ENCODE measurements around the gene RITA1. TPM values are rescaled to one million over a fixed set of nuclear protein-coding genes. Genes with fewer than 3 reads are reported as not detected.

Gene RITA1
- total and polyA plus RNA-seq, 7 experiments from 2014 or later: 6.4 to 28.9 (median 14.2) TPM

DNA sequence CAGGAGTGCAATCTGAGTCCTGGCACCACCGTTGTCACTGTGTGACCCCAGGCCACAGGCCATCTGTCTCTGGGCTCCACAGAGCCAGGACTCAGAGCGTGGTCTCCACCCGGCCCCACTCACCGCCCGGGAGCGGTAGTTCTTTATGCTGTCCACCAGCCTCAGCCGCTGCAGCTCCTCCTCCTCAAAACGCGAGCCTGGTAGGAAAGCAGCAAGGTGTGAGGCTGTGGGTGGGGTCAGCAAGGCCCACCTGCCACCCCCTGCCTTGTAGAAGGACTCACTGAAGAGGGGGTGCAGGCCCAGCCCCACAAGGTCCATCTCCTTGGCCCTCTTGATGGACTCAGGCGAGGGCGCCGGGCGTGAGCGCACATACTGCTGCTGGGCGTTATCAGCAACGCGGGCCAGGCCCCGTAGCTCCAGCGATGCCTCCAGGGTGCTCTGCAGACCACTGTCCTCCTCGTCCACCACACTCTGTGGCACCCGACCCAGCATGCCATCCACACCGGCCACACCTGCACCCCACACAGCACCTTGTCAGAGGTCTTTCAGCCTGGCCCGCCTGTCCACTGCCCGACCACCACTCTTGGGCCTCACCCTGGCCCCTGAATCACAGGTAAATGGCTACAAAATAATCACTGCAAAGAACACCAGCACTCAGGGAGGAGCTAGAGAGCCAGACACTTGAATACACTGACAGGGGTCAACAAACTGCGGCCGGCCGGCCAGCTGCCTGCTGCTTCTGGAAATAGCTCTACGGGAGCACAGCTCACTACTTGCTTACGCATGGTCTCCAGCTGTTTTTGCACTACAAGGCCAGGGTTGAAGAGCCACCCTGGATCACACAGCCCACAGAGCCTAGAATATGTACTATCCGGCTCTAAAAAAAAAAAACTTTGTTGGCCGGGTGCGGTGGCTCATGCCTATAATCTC lies 19.7 kb upstream of the RITA1 start:
- H3K4me3 Mint-ChIP-seq: peak overlapping the region in 1 of 10 donors; percentile 63
- no peak for DNase-seq
- intact Hi-C loops (cut with micrococcal nuclease): no loop called here
- H3K9me3 Mint-ChIP-seq: no peaks in the 10 kb centered on the region
- H3K27ac Mint-ChIP-seq: peak overlapping the region in 2 of 9 donors; percentile 25 to 26
- Histone ChIP-seq H3K27me3 (ENCODE audit: control insufficient read depth in 2 of 2, insufficient read depth in 2 of 2, low read length in 2 of 2) (no peaks in the 10 kb centered on the region), H3K36me3 (ENCODE audit: control insufficient read depth in 2 of 3, insufficient read depth in 3 of 3, low read length in 3 of 3) (peaks cover 14 to 97% (median 24%) of the 10 kb centered on the region in 3 experiments), H3K4me3 (ENCODE audit: low read length) (no peak overlapping the region), H3K4me1 (ENCODE audit: control insufficient read depth in 2 of 2, insufficient read depth in 2 of 2, low read length in 2 of 2) (no peaks in the 10 kb centered on the region), H3K27ac (ENCODE audit: low read depth, low read length) (no peak overlapping the region), H3K9me3 (ENCODE audit: control insufficient read depth in 2 of 3, low read length in 3 of 3) (no peaks in the 10 kb centered on the region)
- no peak for ATAC-seq
- no peaks in the 10 kb centered on the region for H3K27me3 Mint-ChIP-seq
- H3K36me3 Mint-ChIP-seq: peaks cover 0 to 33% (median 8%) of the 10 kb centered on the region in 5 donors
- CTCF ChIA-PET: interaction anchor here (2.1 kb wide), 1 partner anchor 9 kb away, joined by 8 read pairs; no protein-coding TSS in a partner anchor
- POLR2A ChIA-PET: interaction anchor here (1.3 kb wide), 1 partner anchor 12 kb away, joined by 4 read pairs; no protein-coding TSS in a partner anchor
- peaks cover 0 to 2% (median under 1%) of the 10 kb centered on the region in 7 donors for H3K4me1 Mint-ChIP-seq

DNA sequence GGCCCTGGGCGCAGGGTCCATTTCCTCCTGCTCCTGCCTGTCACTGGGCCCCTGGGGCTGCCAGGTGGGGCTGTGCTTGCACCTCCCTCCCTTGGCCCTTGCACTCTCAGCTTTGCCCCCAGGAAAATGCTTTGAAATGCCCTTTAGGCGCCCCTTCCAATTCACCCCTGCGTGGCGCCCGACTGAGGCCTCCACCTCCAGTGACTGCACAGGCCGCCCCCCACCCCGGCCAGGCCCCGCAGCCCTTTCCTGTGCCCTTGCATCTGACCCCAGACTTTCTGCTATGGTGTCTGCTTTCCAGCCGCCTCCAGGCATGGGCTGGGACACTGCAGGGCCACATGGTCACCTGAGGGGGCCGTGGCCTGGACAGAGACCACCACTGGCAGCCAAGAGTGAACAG lies 17.7 kb upstream of the RITA1 start:
- CTCF ChIA-PET: interaction anchor here (0.9 kb wide), 1 partner anchor 15 kb away, joined by 3 read pairs; no protein-coding TSS in a partner anchor
- Mint-ChIP-seq H3K9me3 (no peaks in the 10 kb centered on the region), H3K27ac (no peak overlapping the region), H3K4me1 (peaks cover 0 to 6% (median 4%) of the 10 kb centered on the region in 7 donors), H3K36me3 (peaks cover 6 to 45% (median 17%) of the 10 kb centered on the region in 5 donors), H3K27me3 (no peaks in the 10 kb centered on the region), H3K4me3 (no peak overlapping the region)
- Histone ChIP-seq H3K36me3 (ENCODE audit: control insufficient read depth in 2 of 3, insufficient read depth in 3 of 3, low read length in 3 of 3) (peaks cover 24 to 100% (median 38%) of the 10 kb centered on the region in 3 experiments), H3K4me3 (ENCODE audit: low read length) (no peak overlapping the region), H3K4me1 (ENCODE audit: control insufficient read depth in 2 of 2, insufficient read depth in 2 of 2, low read length in 2 of 2) (no peaks in the 10 kb centered on the region), H3K27ac (ENCODE audit: low read depth, low read length) (no peak overlapping the region), H3K27me3 (ENCODE audit: control insufficient read depth in 2 of 2, insufficient read depth in 2 of 2, low read length in 2 of 2) (no peaks in the 10 kb centered on the region), H3K9me3 (ENCODE audit: control insufficient read depth in 2 of 3, low read length in 3 of 3) (no peaks in the 10 kb centered on the region)
- intact Hi-C loops (cut with micrococcal nuclease): no loop called here
- no peak for DNase-seq
- no peak for ATAC-seq
- POLR2A ChIA-PET: no interaction called here

DNA sequence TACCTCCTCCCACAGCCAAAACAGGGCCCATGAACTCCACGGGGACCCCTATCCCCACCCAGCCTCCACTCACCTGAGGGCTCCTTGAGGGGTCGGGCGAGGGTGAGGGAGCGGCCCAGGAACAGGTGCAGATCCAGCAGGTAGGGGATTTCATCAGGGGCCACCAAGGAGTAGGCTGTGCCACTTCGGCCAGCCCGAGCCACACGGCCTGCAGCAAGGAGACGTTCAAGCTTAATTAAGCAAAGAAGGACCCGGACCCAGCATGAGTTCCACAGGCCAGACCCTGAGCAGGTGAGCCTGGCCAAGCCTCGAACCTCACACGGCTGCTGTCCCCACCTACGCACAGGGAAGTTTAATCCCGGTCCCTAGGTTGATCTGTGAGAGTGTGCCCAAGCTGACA lies 15.8 kb upstream of the RITA1 start:
- no peak overlapping the region for H3K4me3 ChIP-seq (ENCODE audit: low read length)
- no peaks in the 10 kb centered on the region for H3K27me3 ChIP-seq (ENCODE audit: control insufficient read depth in 2 of 2, insufficient read depth in 2 of 2, low read length in 2 of 2)
- Mint-ChIP-seq H3K36me3 (peaks cover 10 to 55% (median 22%) of the 10 kb centered on the region in 5 donors), H3K27ac (no peak overlapping the region), H3K9me3 (no peaks in the 10 kb centered on the region), H3K4me3 (no peak overlapping the region), H3K4me1 (peaks cover 2 to 8% (median 6%) of the 10 kb centered on the region in 7 donors), H3K27me3 (no peaks in the 10 kb centered on the region)
- ChIA-PET CTCF (interaction anchor here (0.6 to 0.9 kb wide), 2 partner anchors 71 to 240 kb away, joined by 3 read pairs; no protein-coding TSS in a partner anchor), POLR2A (no interaction called here)
- no peak for DNase-seq
- H3K36me3 ChIP-seq (ENCODE audit: control insufficient read depth in 2 of 3, insufficient read depth in 3 of 3, low read length in 3 of 3): peaks cover 31 to 99% (median 44%) of the 10 kb centered on the region in 3 experiments
- no peak overlapping the region for H3K27ac ChIP-seq (ENCODE audit: low read depth, low read length)
- intact Hi-C loops (cut with micrococcal nuclease): loop anchor here in 1 of 2 donors (5.0 kb wide), 1 partner anchor 267 kb away; no protein-coding TSS in a partner anchor
- no peaks in the 10 kb centered on the region for H3K4me1 ChIP-seq (ENCODE audit: control insufficient read depth in 2 of 2, insufficient read depth in 2 of 2, low read length in 2 of 2)
- ATAC-seq: no peak
- H3K9me3 ChIP-seq (ENCODE audit: control insufficient read depth in 2 of 3, low read length in 3 of 3): no peaks in the 10 kb centered on the region

DNA sequence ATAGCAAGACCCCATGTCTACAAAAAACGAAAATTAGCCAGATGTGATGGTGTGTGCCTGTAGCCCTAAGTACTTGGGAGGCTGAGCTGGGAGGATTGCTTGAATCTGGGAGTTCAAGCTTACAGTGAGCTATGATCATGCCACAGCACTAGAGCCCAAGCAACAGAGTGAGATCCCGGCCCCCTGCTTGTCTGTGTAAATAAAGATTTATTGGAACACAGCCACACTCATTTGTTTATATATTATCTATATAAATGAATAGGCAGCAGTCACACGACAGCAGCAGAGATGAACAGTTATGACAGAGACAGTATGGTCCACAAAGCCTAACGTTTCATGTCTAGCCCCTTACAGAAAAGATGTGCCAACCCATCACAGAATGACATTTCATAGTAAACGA lies 15.1 kb upstream of the RITA1 start:
- ChIA-PET CTCF (interaction anchor here (0.6 to 2.0 kb wide), 2 partner anchors 121 to 239 kb away, joined by 3 to 8 read pairs; no protein-coding TSS in a partner anchor), POLR2A (no interaction called here)
- Histone ChIP-seq H3K4me3 (ENCODE audit: low read length) (no peak overlapping the region), H3K36me3 (ENCODE audit: control insufficient read depth in 2 of 3, insufficient read depth in 3 of 3, low read length in 3 of 3) (peaks cover 31 to 97% (median 44%) of the 10 kb centered on the region in 3 experiments), H3K27ac (ENCODE audit: low read depth, low read length) (no peak overlapping the region), H3K9me3 (ENCODE audit: control insufficient read depth in 2 of 3, low read length in 3 of 3) (no peaks in the 10 kb centered on the region), H3K27me3 (ENCODE audit: control insufficient read depth in 2 of 2, insufficient read depth in 2 of 2, low read length in 2 of 2) (no peaks in the 10 kb centered on the region), H3K4me1 (ENCODE audit: control insufficient read depth in 2 of 2, insufficient read depth in 2 of 2, low read length in 2 of 2) (no peaks in the 10 kb centered on the region)
- Mint-ChIP-seq H3K4me3 (no peak overlapping the region), H3K27ac (no peak overlapping the region), H3K4me1 (peaks cover 2 to 10% (median 6%) of the 10 kb centered on the region in 7 donors), H3K27me3 (no peaks in the 10 kb centered on the region), H3K36me3 (peaks cover 13 to 55% (median 22%) of the 10 kb centered on the region in 5 donors), H3K9me3 (no peaks in the 10 kb centered on the region)
- ATAC-seq: no peak
- no peak for DNase-seq
- intact Hi-C loops (cut with micrococcal nuclease): loop anchor here in 1 of 2 donors (5.0 kb wide), 1 partner anchor 268 kb away; no protein-coding TSS in a partner anchor

DNA sequence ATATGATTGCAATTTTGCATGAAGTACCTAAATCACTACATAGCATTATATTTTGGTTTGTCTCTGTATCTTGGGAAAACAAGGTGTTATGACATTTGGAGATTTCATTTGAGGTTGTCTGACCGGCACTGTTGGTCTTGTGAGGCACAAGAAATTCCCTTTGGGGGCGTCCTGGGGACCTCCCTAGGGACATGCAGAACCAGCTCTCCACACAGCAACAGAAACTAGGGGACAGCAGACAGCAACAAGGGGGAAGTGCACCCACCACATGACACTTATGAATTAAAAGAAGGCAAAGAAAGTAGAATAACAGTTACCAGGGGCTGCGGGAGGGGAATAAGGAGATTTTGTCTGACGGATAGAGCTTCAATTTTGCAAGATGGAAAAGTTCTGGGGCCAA lies 14.6 kb upstream of the RITA1 start:
- H3K27ac Mint-ChIP-seq: peak overlapping the region in 2 of 9 donors; percentile 4 to 9
- H3K36me3 Mint-ChIP-seq: peaks cover 13 to 53% (median 21%) of the 10 kb centered on the region in 5 donors
- no peak overlapping the region for H3K4me3 Mint-ChIP-seq
- Histone ChIP-seq H3K9me3 (ENCODE audit: control insufficient read depth in 2 of 3, low read length in 3 of 3) (no peaks in the 10 kb centered on the region), H3K27me3 (ENCODE audit: control insufficient read depth in 2 of 2, insufficient read depth in 2 of 2, low read length in 2 of 2) (no peaks in the 10 kb centered on the region), H3K36me3 (ENCODE audit: control insufficient read depth in 2 of 3, insufficient read depth in 3 of 3, low read length in 3 of 3) (peaks cover 31 to 93% (median 44%) of the 10 kb centered on the region in 3 experiments), H3K4me3 (ENCODE audit: low read length) (no peak overlapping the region), H3K4me1 (ENCODE audit: control insufficient read depth in 2 of 2, insufficient read depth in 2 of 2, low read length in 2 of 2) (no peaks in the 10 kb centered on the region), H3K27ac (ENCODE audit: low read depth, low read length) (no peak overlapping the region)
- ChIA-PET CTCF (interaction anchor here (2.0 kb wide), 1 partner anchor 122 kb away, joined by 8 read pairs; no protein-coding TSS in a partner anchor), POLR2A (no interaction called here)
- intact Hi-C loops (cut with micrococcal nuclease): loop anchor here in 1 of 2 donors (5.0 kb wide), 1 partner anchor 269 kb away; no protein-coding TSS in a partner anchor
- DNase-seq (no peak), ATAC-seq (no peak)
- no peaks in the 10 kb centered on the region for H3K27me3 Mint-ChIP-seq
- no peaks in the 10 kb centered on the region for H3K9me3 Mint-ChIP-seq
- peaks cover 2 to 10% (median 6%) of the 10 kb centered on the region in 7 donors for H3K4me1 Mint-ChIP-seq

DNA sequence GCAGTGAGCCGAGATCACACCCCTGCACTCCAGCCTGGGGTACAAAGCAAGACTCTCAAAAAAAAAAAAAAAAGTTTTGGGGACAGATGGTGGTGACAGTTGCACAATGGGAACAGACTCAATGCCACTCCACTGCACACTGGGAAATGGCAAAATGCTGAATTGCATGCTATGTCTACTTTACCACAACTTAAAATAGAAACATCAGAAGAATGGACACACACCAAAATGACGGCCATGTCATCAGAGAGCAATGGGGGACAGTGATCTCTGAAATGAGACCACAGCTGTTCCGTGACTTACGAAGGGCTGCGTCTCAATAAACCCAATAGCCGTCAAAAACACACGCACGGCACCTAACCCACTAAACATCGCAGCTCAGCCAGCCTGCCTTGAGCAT lies 14.0 kb upstream of the RITA1 start:
- Histone ChIP-seq H3K27me3 (ENCODE audit: control insufficient read depth in 2 of 2, insufficient read depth in 2 of 2, low read length in 2 of 2) (no peaks in the 10 kb centered on the region), H3K4me3 (ENCODE audit: low read length) (no peak overlapping the region), H3K9me3 (ENCODE audit: control insufficient read depth in 2 of 3, low read length in 3 of 3) (no peaks in the 10 kb centered on the region), H3K36me3 (ENCODE audit: control insufficient read depth in 2 of 3, insufficient read depth in 3 of 3, low read length in 3 of 3) (peaks cover 32 to 93% (median 44%) of the 10 kb centered on the region in 3 experiments), H3K27ac (ENCODE audit: low read depth, low read length) (no peak overlapping the region), H3K4me1 (ENCODE audit: control insufficient read depth in 2 of 2, insufficient read depth in 2 of 2, low read length in 2 of 2) (no peaks in the 10 kb centered on the region)
- ATAC-seq (no peak), DNase-seq (no peak)
- H3K27ac Mint-ChIP-seq: no peak overlapping the region
- POLR2A ChIA-PET: interaction anchor here (0.7 kb wide), 1 partner anchor 82 kb away, joined by 3 read pairs; no protein-coding TSS in a partner anchor
- CTCF ChIA-PET: interaction anchor here (0.6 to 2.0 kb wide), 2 partner anchors 123 to 251 kb away, joined by 3 to 8 read pairs; no protein-coding TSS in a partner anchor
- H3K27me3 Mint-ChIP-seq: no peaks in the 10 kb centered on the region
- H3K9me3 Mint-ChIP-seq: no peaks in the 10 kb centered on the region
- H3K4me3 Mint-ChIP-seq: no peak overlapping the region
- H3K36me3 Mint-ChIP-seq: peaks cover 13 to 49% (median 21%) of the 10 kb centered on the region in 5 donors
- H3K4me1 Mint-ChIP-seq: peaks cover 2 to 10% (median 6%) of the 10 kb centered on the region in 7 donors
- intact Hi-C loops (cut with micrococcal nuclease): loop anchor here in 1 of 2 donors (5.0 kb wide), 1 partner anchor 269 kb away; no protein-coding TSS in a partner anchor
